ENCODE data around the gene ANKRD40.

Gene ANKRD40

DNA sequence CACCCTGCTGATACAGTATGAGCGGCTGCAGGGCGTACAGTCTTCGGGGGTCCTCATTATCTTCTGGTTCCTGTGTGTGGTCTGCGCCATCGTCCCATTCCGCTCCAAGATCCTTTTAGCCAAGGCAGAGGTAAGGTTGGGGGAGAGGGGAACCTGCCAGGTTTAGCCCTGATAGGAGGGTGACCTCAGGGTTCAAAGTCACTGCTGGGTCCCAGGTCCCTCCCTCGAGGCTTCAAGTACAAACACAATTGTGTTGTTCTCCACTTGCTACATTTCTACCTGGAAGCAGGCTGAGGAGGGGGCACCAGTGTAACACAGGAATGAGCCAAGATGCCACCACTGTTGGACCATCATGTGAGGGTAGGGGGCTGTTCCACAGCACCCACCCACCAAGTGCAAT is 50.7 kb downstream of the ANKRD40 start:
- H4K8ac ChIP-seq (ENCODE audit: low read depth, low read length) = no peak overlapping the region
- H2AFZ ChIP-seq (ENCODE audit: low read length) = no peak overlapping the region
- H2BK15ac ChIP-seq (ENCODE audit: low read length) = no peak overlapping the region
- H3K9me3 ChIP-seq (replicated peaks in 1 of 2; ENCODE audit: control insufficient read depth in 2 of 2, insufficient read depth in 1 of 2, low read depth in 1 of 2, low read length in 2 of 2) = peaks cover 0 to 2% of the 10 kb centered on the region in 2 donors
- H2BK120ac ChIP-seq (ENCODE audit: low read depth, low read length) = no peak overlapping the region
- no peak overlapping the region for H3K4me2 ChIP-seq (ENCODE audit: insufficient read depth, low read length, poor library complexity, severe bottlenecking)
- no peak overlapping the region for H3K18ac ChIP-seq (ENCODE audit: low read length)
- H3K23ac ChIP-seq (ENCODE audit: low read depth, low read length, poor library complexity) = no peak overlapping the region
- H3K79me1 ChIP-seq (ENCODE audit: low read depth, low read length) = no peaks in the 10 kb centered on the region
- no peak overlapping the region for H3K4me3 ChIP-seq (ENCODE audit: low read length in 2 of 2)
- H3K4ac ChIP-seq (ENCODE audit: low read length) = no peak overlapping the region
- H3K27me3 ChIP-seq (ENCODE audit: control insufficient read depth in 3 of 3, insufficient read depth in 3 of 3, low read depth in 1 of 3, low read length in 3 of 3) = peaks cover 0 to 17% (median 0%) of the 10 kb centered on the region in 3 experiments
- DNase-seq (ENCODE audit: low spot score) = no peak
- no peak overlapping the region for H2AK5ac ChIP-seq (ENCODE audit: low read depth, low read length)
- no peak overlapping the region for H4K91ac ChIP-seq (ENCODE audit: low read depth, low read length, poor library complexity)
- no peak overlapping the region for H3K27ac ChIP-seq (replicated peaks; ENCODE audit: low read length)
- no peak overlapping the region for H2BK5ac ChIP-seq (ENCODE audit: low read length)
- no peaks in the 10 kb centered on the region for H3K36me3 ChIP-seq (replicated peaks in 1 of 2; ENCODE audit: control insufficient read depth in 2 of 2, insufficient read depth in 2 of 2, low read length in 2 of 2)
- no peak overlapping the region for H3K14ac ChIP-seq (ENCODE audit: low read length)
- WGBS, 2 donors (ENCODE audit: extremely low coverage in 2 of 2, insufficient read length in 2 of 2, insufficient replicate concordance in 1 of 2) = no CpG with 5 or more reads among the region's 7 CpGs
- peaks cover 3 to 8% of the 10 kb centered on the region in 2 donors for H3K4me1 ChIP-seq (ENCODE audit: control insufficient read depth in 2 of 2, insufficient read depth in 1 of 2, low read depth in 1 of 2, low read length in 2 of 2)
- no peak overlapping the region for H2BK12ac ChIP-seq (ENCODE audit: low read length)
- H3K9ac ChIP-seq (ENCODE audit: low read depth, low read length, poor library complexity) = no peak overlapping the region

- no peaks in the 10 kb centered on the region for H3K79me1 ChIP-seq (ENCODE audit: low read depth, low read length)
- H2AK5ac ChIP-seq (ENCODE audit: low read depth, low read length) = peak overlapping the region; percentile 56
- H4K8ac ChIP-seq (ENCODE audit: low read depth, low read length) = no peak overlapping the region
These were observed 51.2 kb downstream of the ANKRD40 start for GRCh38 chr17:50656509-50656908.

GRCh38 chr17:50653738-50654137 is 54.0 kb downstream of the ANKRD40 start:
- Histone ChIP-seq H3K9me3 (replicated peaks in 1 of 2; ENCODE audit: control insufficient read depth in 2 of 2, insufficient read depth in 1 of 2, low read depth in 1 of 2, low read length in 2 of 2) (peaks cover 0 to 2% of the 10 kb centered on the region in 2 donors), H3K9ac (ENCODE audit: low read depth, low read length, poor library complexity) (no peak overlapping the region), H3K4me2 (ENCODE audit: insufficient read depth, low read length, poor library complexity, severe bottlenecking) (no peak overlapping the region), H3K4me1 (ENCODE audit: control insufficient read depth in 2 of 2, insufficient read depth in 1 of 2, low read depth in 1 of 2, low read length in 2 of 2) (no peaks in the 10 kb centered on the region), H4K91ac (ENCODE audit: low read depth, low read length, poor library complexity) (no peak overlapping the region), H3K23ac (ENCODE audit: low read depth, low read length, poor library complexity) (no peak overlapping the region), H3K14ac (ENCODE audit: low read length) (no peak overlapping the region), H2AK5ac (ENCODE audit: low read depth, low read length) (no peak overlapping the region), H3K27me3 (ENCODE audit: control insufficient read depth in 3 of 3, insufficient read depth in 3 of 3, low read depth in 1 of 3, low read length in 3 of 3) (peaks cover 0 to 17% (median 0%) of the 10 kb centered on the region in 3 experiments), H2BK12ac (ENCODE audit: low read length) (no peak overlapping the region), H2AFZ (ENCODE audit: low read length) (no peak overlapping the region), H3K4ac (ENCODE audit: low read length) (no peak overlapping the region), H2BK120ac (ENCODE audit: low read depth, low read length) (no peak overlapping the region), H3K4me3 (ENCODE audit: low read length in 2 of 2) (no peak overlapping the region), H2BK5ac (ENCODE audit: low read length) (no peak overlapping the region), H3K18ac (ENCODE audit: low read length) (no peak overlapping the region), H3K79me1 (ENCODE audit: low read depth, low read length) (no peaks in the 10 kb centered on the region), H2BK15ac (ENCODE audit: low read length) (no peak overlapping the region), H3K27ac (replicated peaks; ENCODE audit: low read length) (no peak overlapping the region), H4K8ac (ENCODE audit: low read depth, low read length) (no peak overlapping the region), H3K36me3 (replicated peaks in 1 of 2; ENCODE audit: control insufficient read depth in 2 of 2, insufficient read depth in 2 of 2, low read length in 2 of 2) (no peaks in the 10 kb centered on the region)
- DNase-seq (ENCODE audit: low spot score) = no peak
- no CpG with 5 or more reads among the region's 3 CpGs for whole genome bisulfite sequencing, 2 donors (ENCODE audit: extremely low coverage in 2 of 2, insufficient read length in 2 of 2, insufficient replicate concordance in 1 of 2)

More at GRCh38 chr17:50656509-50656908, 51.2 kb downstream of the ANKRD40 start:
- peaks cover 0 to 17% (median 0%) of the 10 kb centered on the region in 3 experiments for H3K27me3 ChIP-seq (ENCODE audit: control insufficient read depth in 3 of 3, insufficient read depth in 3 of 3, low read depth in 1 of 3, low read length in 3 of 3)
- H3K23ac ChIP-seq (ENCODE audit: low read depth, low read length, poor library complexity) = no peak overlapping the region
- no peak overlapping the region for H4K91ac ChIP-seq (ENCODE audit: low read depth, low read length, poor library complexity)
- H3K36me3 ChIP-seq (replicated peaks in 1 of 2; ENCODE audit: control insufficient read depth in 2 of 2, insufficient read depth in 2 of 2, low read length in 2 of 2) = no peaks in the 10 kb centered on the region
- no peak overlapping the region for H2BK120ac ChIP-seq (ENCODE audit: low read depth, low read length)
- H3K4ac ChIP-seq (ENCODE audit: low read length) = no peak overlapping the region
- H3K18ac ChIP-seq (ENCODE audit: low read length) = no peak overlapping the region
- H2BK12ac ChIP-seq (ENCODE audit: low read length) = no peak overlapping the region
- H3K27ac ChIP-seq (replicated peaks; ENCODE audit: low read length) = no peak overlapping the region
- peaks cover 3 to 4% of the 10 kb centered on the region in 2 donors for H3K4me1 ChIP-seq (ENCODE audit: control insufficient read depth in 2 of 2, insufficient read depth in 1 of 2, low read depth in 1 of 2, low read length in 2 of 2)
- no peak overlapping the region for H3K4me2 ChIP-seq (ENCODE audit: insufficient read depth, low read length, poor library complexity, severe bottlenecking)
- no peak overlapping the region for H3K4me3 ChIP-seq (ENCODE audit: low read length in 2 of 2)
- H2AFZ ChIP-seq (ENCODE audit: low read length) = no peak overlapping the region
- no peak overlapping the region for H2BK15ac ChIP-seq (ENCODE audit: low read length)
- H2BK5ac ChIP-seq (ENCODE audit: low read length) = no peak overlapping the region
- no peak for DNase-seq (ENCODE audit: low spot score)
- WGBS, 2 donors (ENCODE audit: extremely low coverage in 2 of 2, insufficient read length in 2 of 2, insufficient replicate concordance in 1 of 2) = no CpG with 5 or more reads among the region's 5 CpGs
- peaks cover 0 to 2% of the 10 kb centered on the region in 2 donors for H3K9me3 ChIP-seq (replicated peaks in 1 of 2; ENCODE audit: control insufficient read depth in 2 of 2, insufficient read depth in 1 of 2, low read depth in 1 of 2, low read length in 2 of 2)
- no peak overlapping the region for H3K14ac ChIP-seq (ENCODE audit: low read length)
- H3K9ac ChIP-seq (ENCODE audit: low read depth, low read length, poor library complexity) = no peak overlapping the region

GRCh38 chr17:50651661-50652060 is 56.1 kb downstream of the ANKRD40 start:
- H3K18ac ChIP-seq (ENCODE audit: low read length) = no peak overlapping the region
- H2AK5ac ChIP-seq (ENCODE audit: low read depth, low read length) = no peak overlapping the region
- H3K4ac ChIP-seq (ENCODE audit: low read length) = no peak overlapping the region
- H3K4me1 ChIP-seq (ENCODE audit: control insufficient read depth in 2 of 2, insufficient read depth in 1 of 2, low read depth in 1 of 2, low read length in 2 of 2) = no peaks in the 10 kb centered on the region
- no peaks in the 10 kb centered on the region for H3K79me1 ChIP-seq (ENCODE audit: low read depth, low read length)
- no peaks in the 10 kb centered on the region for H3K36me3 ChIP-seq (replicated peaks in 1 of 2; ENCODE audit: control insufficient read depth in 2 of 2, insufficient read depth in 2 of 2, low read length in 2 of 2)
- peaks cover 0 to 5% (median 0%) of the 10 kb centered on the region in 3 experiments for H3K27me3 ChIP-seq (ENCODE audit: control insufficient read depth in 3 of 3, insufficient read depth in 3 of 3, low read depth in 1 of 3, low read length in 3 of 3)
- H2BK5ac ChIP-seq (ENCODE audit: low read length) = no peak overlapping the region
- H4K91ac ChIP-seq (ENCODE audit: low read depth, low read length, poor library complexity) = no peak overlapping the region
- H3K4me3 ChIP-seq (ENCODE audit: low read length in 2 of 2) = no peak overlapping the region
- H3K9me3 ChIP-seq (replicated peaks in 1 of 2; ENCODE audit: control insufficient read depth in 2 of 2, insufficient read depth in 1 of 2, low read depth in 1 of 2, low read length in 2 of 2) = peaks cover 0 to 2% of the 10 kb centered on the region in 2 donors
- no CpG with 5 or more reads among the region's 2 CpGs for WGBS, 2 donors (ENCODE audit: extremely low coverage in 2 of 2, insufficient read length in 2 of 2, insufficient replicate concordance in 1 of 2)
- H4K8ac ChIP-seq (ENCODE audit: low read depth, low read length) = no peak overlapping the region
- no peak for DNase-seq (ENCODE audit: low spot score)
- H2BK12ac ChIP-seq (ENCODE audit: low read length) = no peak overlapping the region
- H3K23ac ChIP-seq (ENCODE audit: low read depth, low read length, poor library complexity) = no peak overlapping the region
- H3K4me2 ChIP-seq (ENCODE audit: insufficient read depth, low read length, poor library complexity, severe bottlenecking) = no peak overlapping the region
- H3K14ac ChIP-seq (ENCODE audit: low read length) = no peak overlapping the region
- no peak overlapping the region for H3K27ac ChIP-seq (replicated peaks; ENCODE audit: low read length)
- no peak overlapping the region for H2BK15ac ChIP-seq (ENCODE audit: low read length)
- H2BK120ac ChIP-seq (ENCODE audit: low read depth, low read length) = no peak overlapping the region
- no peak overlapping the region for H3K9ac ChIP-seq (ENCODE audit: low read depth, low read length, poor library complexity)
- H2AFZ ChIP-seq (ENCODE audit: low read length) = no peak overlapping the region

Data from neuronal stem cell (in vitro differentiated cells).